Tibial nerve (tissue), 4 donors: Measurements from ENCODE around the gene CNGA3.

ENCODE experiments used
- EP300 ChIP-seq, 2 donors: sonication (generic); formaldehyde crosslinking; IDR thresholded peaks; one replicate each; pipeline ENCODE4 v1.6.1; 2017; ENCODE audit warnings: antibody characterized with exemption in 2 of 2, mild to moderate bottlenecking in 1 of 2
- TF ChIP-seq, protein P1 (sequence below), 5 experiments: fragments of 200-600 bp in 3 of 5; fragments of 450-650 bp in 2 of 5; sonication (generic) in 3 of 5; IDR thresholded peaks; one replicate each; pipeline ENCODE4 v1.5.1; 2016 to 2019; ENCODE audit warnings: antibody characterized with exemption in 5 of 5, mild to moderate bottlenecking in 3 of 5, moderate library complexity in 2 of 5

DNA sequence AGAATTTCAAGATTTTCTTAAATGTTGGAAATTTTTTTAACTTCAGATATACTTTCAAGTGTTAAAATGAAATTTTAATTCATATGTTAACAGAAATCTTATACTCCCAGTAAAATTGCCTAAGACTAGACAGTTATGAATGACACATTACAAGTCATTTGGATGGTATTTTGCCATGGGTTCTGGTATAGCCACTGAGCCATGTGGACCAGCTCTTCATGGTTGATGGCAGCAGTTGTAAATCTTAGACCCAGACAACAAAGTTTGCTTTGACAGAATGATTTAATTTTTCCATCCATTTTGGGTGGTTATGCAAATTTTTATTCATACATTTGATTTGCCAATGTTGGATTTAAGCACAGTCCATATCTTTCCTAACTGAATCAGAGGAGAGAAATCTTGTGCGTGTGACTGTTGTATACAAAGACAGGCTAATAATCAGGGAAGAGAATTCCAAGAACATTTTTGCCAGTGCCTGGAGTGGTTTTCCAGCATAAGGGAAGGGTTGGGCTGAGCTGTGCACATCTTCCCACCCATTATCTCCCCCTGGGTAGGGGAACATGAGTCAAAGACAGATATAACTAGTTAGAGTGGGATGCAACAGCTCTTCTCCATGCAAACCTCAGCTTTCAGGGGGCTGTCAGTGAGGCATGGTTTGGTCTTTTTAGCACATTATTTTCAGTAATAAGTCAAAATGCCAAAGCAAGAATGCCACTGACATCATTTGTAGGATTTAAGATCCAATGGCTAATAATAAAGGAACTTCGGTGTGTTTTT, 70.3 kb downstream of the CNGA3 start:
- TF ChIP-seq, protein P1, sequence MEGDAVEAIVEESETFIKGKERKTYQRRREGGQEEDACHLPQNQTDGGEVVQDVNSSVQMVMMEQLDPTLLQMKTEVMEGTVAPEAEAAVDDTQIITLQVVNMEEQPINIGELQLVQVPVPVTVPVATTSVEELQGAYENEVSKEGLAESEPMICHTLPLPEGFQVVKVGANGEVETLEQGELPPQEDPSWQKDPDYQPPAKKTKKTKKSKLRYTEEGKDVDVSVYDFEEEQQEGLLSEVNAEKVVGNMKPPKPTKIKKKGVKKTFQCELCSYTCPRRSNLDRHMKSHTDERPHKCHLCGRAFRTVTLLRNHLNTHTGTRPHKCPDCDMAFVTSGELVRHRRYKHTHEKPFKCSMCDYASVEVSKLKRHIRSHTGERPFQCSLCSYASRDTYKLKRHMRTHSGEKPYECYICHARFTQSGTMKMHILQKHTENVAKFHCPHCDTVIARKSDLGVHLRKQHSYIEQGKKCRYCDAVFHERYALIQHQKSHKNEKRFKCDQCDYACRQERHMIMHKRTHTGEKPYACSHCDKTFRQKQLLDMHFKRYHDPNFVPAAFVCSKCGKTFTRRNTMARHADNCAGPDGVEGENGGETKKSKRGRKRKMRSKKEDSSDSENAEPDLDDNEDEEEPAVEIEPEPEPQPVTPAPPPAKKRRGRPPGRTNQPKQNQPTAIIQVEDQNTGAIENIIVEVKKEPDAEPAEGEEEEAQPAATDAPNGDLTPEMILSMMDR (IDR thresholded peaks at IDR 0.05) = no peak
- no peak for TF ChIP-seq EP300 (IDR thresholded peaks at IDR 0.05)
